GM18519 (cell line): ENCODE data around the gene MSMB.
"Not testable (repeated sequence)": the region's sequence is repeated elsewhere in the genome, so short reads cannot be mapped to it uniquely, and the experiment has no call there.

ENCODE experiments used
- ATAC-seq: cut with Tn5 transposase; IDR thresholded peaks from one replicate; pipeline ENCODE4 v1.9.1; 2021; ENCODE audit warnings: mild to moderate bottlenecking, moderate library complexity; ENCODE audit not compliant: unreplicated experiment, low FRiP score

MSMB gene

GRCh38 chr10:46070749-46071148, 24.7 kb upstream of the MSMB start:
- no peak for ATAC-seq

GRCh38 chr10:46069771-46070463, 23.8 kb upstream of the MSMB start:
- ATAC-seq, result no peak

GRCh38 chr10:46068905-46069304, 22.8 kb upstream of the MSMB start:
- ATAC-seq, result no peak

- no peak for ATAC-seq
Observed at GRCh38 chr10:46068117-46068516, 22.0 kb upstream of the MSMB start.

GRCh38 chr10:46064269-46064817, 18.3 kb upstream of the MSMB start:
- no peak for ATAC-seq

GRCh38 chr10:46062723-46063428, 16.8 kb upstream of the MSMB start:
- ATAC-seq, result no peak

- no peak for ATAC-seq
Observed at GRCh38 chr10:46060706-46061105, 14.6 kb upstream of the MSMB start.

- ATAC-seq, result not testable (repeated sequence)
Observed at GRCh38 chr10:46057927-46058326, 11.9 kb upstream of the MSMB start.

GRCh38 chr10:46057038-46057437, 11.0 kb upstream of the MSMB start:
- no peak for ATAC-seq

- ATAC-seq, result no peak
Observed at GRCh38 chr10:46055771-46056170, 9.7 kb upstream of the MSMB start.

- ATAC-seq, result no peak
Observed at GRCh38 chr10:46053534-46054434, 7.7 kb upstream of the MSMB start.

GRCh38 chr10:46052791-46053375, 6.8 kb upstream of the MSMB start:
- no peak for ATAC-seq

GRCh38 chr10:46052057-46052790, 6.2 kb upstream of the MSMB start:
- no peak for ATAC-seq

- ATAC-seq, result no peak
Observed at GRCh38 chr10:46050941-46051623, 5.0 kb upstream of the MSMB start.

- not testable (repeated sequence) for ATAC-seq
Observed at GRCh38 chr10:46049497-46049831, 3.4 kb upstream of the MSMB start.

GRCh38 chr10:46048152-46048551, 2.1 kb upstream of the MSMB start:
- no peak for ATAC-seq

GRCh38 chr10:46042527-46042926, 3.5 kb downstream of the MSMB start:
- no peak for ATAC-seq

GRCh38 chr10:46040004-46040403, 6.1 kb downstream of the MSMB start:
- no peak for ATAC-seq

- no peak for ATAC-seq
Observed at GRCh38 chr10:46037107-46037825, 8.8 kb downstream of the MSMB start.
